ENCODE measurements around the gene TPRN. TPM values are rescaled to one million over a fixed set of nuclear protein-coding genes. Genes with fewer than 3 reads are reported as not detected.

The TPRN gene
- total and polyA plus RNA-seq, 8 donors = 6.7 to 21.7 (median 11.1) TPM

DNA sequence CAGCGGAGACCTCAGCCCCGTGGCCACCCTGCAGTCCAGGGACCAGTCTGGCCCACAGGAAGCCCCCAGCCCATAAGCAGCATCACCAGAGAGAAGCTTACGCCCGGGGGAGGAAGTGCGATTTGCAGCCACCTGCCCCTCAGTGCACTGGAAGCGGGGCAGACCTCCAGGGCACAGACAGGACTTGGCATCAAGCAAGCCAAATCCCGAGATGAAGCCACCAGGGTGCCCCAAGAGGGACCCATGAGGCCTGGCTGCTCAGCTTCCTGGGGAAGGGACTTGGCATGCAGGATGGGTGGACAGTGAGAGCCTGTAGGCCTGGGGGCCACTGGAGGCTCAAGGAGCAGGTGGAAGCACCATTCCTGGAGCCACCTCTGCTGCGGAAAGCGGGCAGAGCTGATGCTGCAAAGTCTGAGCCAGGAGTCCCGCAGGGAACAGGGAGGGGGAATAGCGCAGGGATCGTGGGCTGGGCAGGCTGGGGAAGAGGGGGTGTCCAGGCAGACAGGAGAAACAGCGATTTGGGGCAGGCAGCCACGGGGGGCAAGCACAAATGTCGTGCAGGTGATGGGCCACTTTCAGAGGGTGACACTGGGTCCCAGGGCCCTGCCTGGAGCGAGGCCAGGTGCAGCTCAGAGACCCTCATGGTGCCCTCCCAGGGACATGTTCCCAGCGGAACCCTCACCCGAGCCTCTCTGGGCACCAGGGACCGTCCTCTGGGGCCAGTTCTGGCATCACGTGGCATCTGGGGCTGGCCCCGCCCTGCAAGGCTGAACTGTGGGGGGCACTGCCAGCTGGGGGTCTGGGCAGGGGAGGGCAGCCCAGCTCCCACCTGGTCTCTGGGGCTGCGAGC lies 33.9 kb downstream of the TPRN start:
- intact Hi-C loops (cut with DNase I) = no loop called here
- ATAC-seq (no peak), DNase-seq (no peak)
- H3K36me3 ChIP-seq = no peaks in the 10 kb centered on the region
- peaks cover 14 to 41% of the 10 kb centered on the region in 2 donors for H3K4me1 ChIP-seq
- H3K9me3 ChIP-seq = no peaks in the 10 kb centered on the region
- TF ChIP-seq, protein P1, sequence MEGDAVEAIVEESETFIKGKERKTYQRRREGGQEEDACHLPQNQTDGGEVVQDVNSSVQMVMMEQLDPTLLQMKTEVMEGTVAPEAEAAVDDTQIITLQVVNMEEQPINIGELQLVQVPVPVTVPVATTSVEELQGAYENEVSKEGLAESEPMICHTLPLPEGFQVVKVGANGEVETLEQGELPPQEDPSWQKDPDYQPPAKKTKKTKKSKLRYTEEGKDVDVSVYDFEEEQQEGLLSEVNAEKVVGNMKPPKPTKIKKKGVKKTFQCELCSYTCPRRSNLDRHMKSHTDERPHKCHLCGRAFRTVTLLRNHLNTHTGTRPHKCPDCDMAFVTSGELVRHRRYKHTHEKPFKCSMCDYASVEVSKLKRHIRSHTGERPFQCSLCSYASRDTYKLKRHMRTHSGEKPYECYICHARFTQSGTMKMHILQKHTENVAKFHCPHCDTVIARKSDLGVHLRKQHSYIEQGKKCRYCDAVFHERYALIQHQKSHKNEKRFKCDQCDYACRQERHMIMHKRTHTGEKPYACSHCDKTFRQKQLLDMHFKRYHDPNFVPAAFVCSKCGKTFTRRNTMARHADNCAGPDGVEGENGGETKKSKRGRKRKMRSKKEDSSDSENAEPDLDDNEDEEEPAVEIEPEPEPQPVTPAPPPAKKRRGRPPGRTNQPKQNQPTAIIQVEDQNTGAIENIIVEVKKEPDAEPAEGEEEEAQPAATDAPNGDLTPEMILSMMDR (IDR thresholded peaks at IDR 0.05) = no peak
- H3K27ac ChIP-seq = no peak overlapping the region
- H3K4me3 ChIP-seq = no peak overlapping the region
- peaks cover 91 to 100% of the 10 kb centered on the region in 2 donors for H3K27me3 ChIP-seq

DNA sequence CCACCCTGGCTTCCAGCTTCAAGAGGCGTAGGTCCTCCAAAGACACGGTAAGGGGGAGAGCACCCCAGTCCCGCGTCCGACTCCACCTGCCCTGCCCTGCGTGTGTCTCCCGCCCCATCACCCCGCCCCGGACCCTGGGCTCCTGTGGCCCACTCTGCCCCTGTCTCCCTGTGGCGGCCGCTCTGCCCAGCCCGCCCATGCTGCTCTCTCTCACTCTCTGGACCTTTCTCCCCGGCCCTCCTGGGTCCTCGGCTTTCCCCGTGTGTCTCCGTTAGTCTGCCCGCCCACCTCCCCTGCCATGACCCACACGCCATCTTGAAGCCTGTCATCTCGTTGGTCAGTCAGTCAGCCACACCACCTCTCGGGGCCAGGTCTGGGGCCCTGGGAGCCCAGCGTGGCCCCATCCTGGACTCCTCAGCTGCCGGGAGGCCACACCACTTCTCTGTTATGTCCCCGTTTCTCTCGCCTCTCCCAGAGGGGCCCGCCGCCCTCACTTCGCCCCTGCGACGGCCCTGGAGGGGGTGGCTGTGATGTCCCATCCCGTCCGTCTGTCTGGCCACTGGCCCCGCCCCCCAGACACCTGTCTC lies 35.2 kb downstream of the TPRN start:
- DNase-seq (no peak), ATAC-seq (no peak)
- intact Hi-C loops (cut with DNase I) = no loop called here
- TF ChIP-seq, protein P1 (IDR thresholded peaks at IDR 0.05) = no peak
- Histone ChIP-seq H3K9me3 (no peaks in the 10 kb centered on the region), H3K27ac (no peak overlapping the region), H3K27me3 (peaks cover 97 to 100% of the 10 kb centered on the region in 2 donors), H3K36me3 (no peaks in the 10 kb centered on the region), H3K4me3 (no peak overlapping the region), H3K4me1 (peaks cover 14 to 42% of the 10 kb centered on the region in 2 donors)

DNA sequence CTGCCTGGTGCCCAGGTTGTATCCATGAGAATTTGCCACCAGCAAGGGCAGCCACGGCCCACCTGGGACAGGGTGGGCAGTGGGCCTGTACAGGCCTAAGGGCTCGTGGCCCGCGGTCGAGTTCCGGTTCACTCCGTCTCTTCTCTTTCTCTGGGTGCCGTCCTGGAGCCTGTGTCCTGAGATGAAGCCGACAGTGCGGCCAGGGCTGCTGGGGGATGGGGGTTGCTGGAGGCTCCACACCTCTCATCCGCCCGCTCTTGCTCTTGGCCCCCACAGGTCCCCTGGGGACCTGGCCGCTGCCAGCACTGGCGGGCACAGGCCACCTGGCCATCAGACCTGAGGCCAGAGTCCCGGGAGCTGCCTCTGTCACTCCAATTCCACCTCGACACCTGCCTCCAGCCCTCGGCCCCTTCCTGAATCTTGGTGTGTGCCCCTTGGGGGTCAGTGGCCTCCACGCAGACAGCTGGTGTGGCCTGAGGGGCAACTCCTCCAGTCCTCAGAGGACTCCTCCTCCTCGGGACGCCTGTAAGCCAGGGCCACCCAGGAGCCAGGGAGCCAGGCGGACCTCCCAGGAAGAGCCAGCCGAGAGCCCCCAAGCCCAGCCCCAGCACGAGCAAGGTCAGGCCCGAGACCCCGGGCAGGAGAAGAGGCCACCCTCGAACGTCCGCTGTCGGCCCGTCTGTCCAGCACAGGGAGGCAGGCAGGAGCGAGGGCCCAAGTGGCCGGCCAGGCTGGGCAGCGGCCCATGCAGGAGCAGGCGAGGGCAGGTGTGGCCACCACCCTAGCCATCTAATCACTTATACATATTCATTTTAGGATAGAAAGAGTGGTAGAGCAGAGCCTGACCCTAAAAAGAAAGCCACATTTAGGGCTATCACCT lies 35.9 kb downstream of the TPRN start:
- Histone ChIP-seq H3K4me3 (no peak overlapping the region), H3K36me3 (no peaks in the 10 kb centered on the region), H3K27me3 (peaks cover 96 to 100% of the 10 kb centered on the region in 2 donors), H3K27ac (no peak overlapping the region), H3K4me1 (peaks cover 14 to 38% of the 10 kb centered on the region in 2 donors), H3K9me3 (no peaks in the 10 kb centered on the region)
- TF ChIP-seq, protein P1 (IDR thresholded peaks at IDR 0.05) = no peak
- DNase-seq (no peak), ATAC-seq (no peak)
- intact Hi-C loops (cut with DNase I) = no loop called here

DNA sequence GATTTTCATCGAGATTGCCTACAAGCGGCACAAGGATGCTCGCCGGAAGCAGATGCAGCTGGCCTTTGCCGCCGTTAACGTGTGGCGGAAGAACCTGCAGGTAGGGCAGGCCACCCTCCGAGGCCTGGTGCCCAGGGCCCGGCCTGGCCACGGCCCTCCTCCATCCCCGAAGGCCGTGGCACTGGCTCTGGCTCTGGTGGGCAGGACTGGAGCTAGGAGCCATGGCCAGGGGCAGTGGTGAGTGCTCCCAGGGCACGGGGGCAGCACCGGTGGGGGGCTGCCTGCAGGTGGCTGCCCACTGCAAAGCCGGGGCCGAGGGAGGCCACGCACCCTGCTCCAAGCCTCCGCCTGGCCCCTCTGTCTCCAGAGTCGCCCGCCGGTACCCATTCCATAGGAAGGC lies 36.7 kb downstream of the TPRN start:
- Histone ChIP-seq H3K27me3 (peaks cover 96 to 100% of the 10 kb centered on the region in 2 donors), H3K4me3 (no peak overlapping the region), H3K36me3 (no peaks in the 10 kb centered on the region), H3K9me3 (no peaks in the 10 kb centered on the region), H3K27ac (no peak overlapping the region), H3K4me1 (peaks cover 14 to 30% of the 10 kb centered on the region in 2 donors)
- intact Hi-C loops (cut with DNase I) = no loop called here
- ATAC-seq (no peak), DNase-seq (no peak)
- TF ChIP-seq, protein P1 (IDR thresholded peaks at IDR 0.05) = no peak
